Measurements from ENCODE around the gene ASPHD1. TPM values are rescaled to one million over a fixed set of nuclear protein-coding genes. Genes with fewer than 3 reads are reported as not detected.

ASPHD1 gene, protein sequence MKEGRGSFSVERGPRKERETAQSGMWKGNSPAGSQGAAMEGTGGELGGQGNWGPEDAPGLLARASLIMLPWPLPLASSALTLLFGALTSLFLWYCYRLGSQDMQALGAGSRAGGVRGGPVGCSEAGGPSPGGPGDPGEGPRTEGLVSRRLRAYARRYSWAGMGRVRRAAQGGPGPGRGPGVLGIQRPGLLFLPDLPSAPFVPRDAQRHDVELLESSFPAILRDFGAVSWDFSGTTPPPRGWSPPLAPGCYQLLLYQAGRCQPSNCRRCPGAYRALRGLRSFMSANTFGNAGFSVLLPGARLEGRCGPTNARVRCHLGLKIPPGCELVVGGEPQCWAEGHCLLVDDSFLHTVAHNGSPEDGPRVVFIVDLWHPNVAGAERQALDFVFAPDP
- 4.8 TPM for total RNA-seq

GRCh38 chr16:29900102-29900887 lies at the start of gene ASPHD1:
TSS of gene ASPHD1 (plus strand) at chr16:29900488. CDS start at chr16:29900972, 484 bp downstream.

DNA sequence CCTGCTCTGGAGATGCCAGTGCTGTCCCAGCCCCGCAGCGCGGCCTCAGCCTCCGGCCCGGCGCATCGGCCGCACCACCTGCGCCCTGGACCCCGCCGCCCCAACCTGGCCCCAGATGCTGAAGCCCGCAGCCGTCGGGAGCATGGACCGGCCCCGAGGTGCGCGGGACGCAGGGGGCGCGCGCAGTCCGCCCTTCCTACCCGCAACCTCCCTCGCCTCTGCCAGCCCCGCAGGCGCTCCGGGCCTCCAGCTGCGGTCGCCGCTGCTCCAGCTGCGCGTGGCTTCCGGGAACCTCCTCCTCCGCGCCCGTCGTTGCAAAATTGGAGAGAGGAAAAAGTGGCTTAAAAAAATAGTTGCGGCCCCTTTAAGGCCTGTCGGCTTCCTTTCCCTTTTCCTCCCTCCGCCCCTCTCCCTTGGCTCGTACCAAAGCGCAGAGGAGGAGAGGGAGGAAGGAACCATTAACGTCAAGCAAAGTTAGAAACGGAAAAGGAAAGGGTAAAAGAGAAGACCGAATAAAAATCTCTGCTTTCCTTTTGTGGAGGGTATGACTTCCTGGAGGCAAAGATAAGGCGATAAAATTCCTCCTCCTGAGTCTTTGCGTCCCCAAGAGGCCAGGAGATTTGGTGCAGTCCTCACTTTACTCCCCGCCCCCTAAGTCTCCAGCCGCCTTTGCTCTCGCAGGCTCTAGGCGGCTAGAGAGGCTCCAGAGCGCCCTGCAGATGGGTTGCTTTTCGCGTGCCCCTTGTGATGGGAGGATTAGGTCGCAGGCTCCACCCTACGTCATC lies 37.2 kb upstream of the ASPHD1 start, which contains the start of gene CDIPT:
CDIPT (minus strand) TSS at position 343 of the 785 bp plus-strand sequence. CDS start 369 bp downstream, outside the sequence.

GRCh38 chr16:29899516-29900101 lies 679 bp upstream of the ASPHD1 start, which contains the start of gene SEZ6L2:
TSS of gene SEZ6L2 (minus strand) at chr16:29899550. CDS start at chr16:29899019, 531 bp downstream.

DNA sequence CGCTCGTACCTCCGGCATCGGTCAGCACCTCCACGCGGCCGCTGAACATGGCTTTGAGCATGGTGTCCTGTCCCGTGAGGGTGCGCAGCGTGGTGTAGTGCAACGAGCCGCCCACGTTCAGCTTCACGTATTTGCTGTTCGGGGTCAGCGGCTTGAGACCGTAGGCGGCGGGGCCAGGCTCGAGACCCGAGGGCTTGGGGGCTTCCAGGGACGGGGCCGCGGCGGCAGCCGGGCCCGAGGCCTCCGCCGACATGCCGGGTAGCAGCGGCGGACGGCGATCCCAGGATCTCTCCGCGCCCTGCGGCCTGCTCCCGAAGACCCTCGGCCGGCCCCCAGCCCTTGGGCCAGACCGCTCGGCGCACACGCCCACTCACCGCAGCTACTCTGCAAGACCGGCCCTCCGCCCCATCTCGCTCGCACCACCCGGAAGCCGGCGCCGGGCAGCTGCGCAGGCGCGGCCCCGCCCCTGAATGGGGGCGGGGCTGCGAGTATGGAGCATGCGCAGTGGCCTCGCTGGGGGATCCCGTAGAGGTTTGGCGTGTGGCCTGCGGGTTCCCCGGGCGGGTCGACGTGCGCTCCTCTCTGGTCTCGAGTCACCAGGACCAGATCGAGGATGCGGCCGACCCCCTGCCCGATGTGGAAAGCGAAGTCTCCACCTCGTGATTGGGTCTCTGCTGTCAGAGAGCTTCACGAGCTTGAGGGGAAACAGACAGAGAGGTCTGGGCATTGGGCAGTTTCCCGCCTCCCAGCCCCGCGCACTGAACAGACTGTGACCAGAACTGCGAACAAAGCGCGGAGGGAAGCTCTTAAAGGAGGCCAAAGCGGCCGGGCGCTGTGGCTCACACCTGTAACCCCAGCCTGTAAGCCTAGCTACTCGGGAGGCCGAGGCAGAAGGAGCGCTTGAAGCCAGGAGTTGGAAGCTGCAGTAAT lies 25.8 kb downstream of the ASPHD1 start, which contains the start of gene KCTD13:
KCTD13 (minus strand) TSS at position 446 of the 930 bp plus-strand sequence; CDS start at position 253, 193 bp downstream.

Other genes with a start within 250 kb of the ASPHD1 start
- gene SPN, start 237.2 kb upstream of the ASPHD1 start, total RNA-seq: 1.3 TPM
- 21.7 TPM for gene QPRT, start 221.3 kb upstream of the ASPHD1 start, total RNA-seq
- 0.44 TPM for gene C16orf54, start 154.5 kb upstream of the ASPHD1 start, total RNA-seq
- gene ZG16, start 122.2 kb upstream of the ASPHD1 start, total RNA-seq: not detected
- gene KIF22, start 109.7 kb upstream of the ASPHD1 start, total RNA-seq: 42.3 TPM
- gene MAZ, start 94.0 kb upstream of the ASPHD1 start, total RNA-seq: 112 TPM
- 32.2 TPM for gene PRRT2, start 88.3 kb upstream of the ASPHD1 start, total RNA-seq
- gene PAGR1, start 84.3 kb upstream of the ASPHD1 start, total RNA-seq: 62.8 TPM
- gene MVP, start 80.0 kb upstream of the ASPHD1 start, total RNA-seq: 24.2 TPM
- 85.7 TPM for gene CDIPT, start 37.3 kb upstream of the ASPHD1 start, total RNA-seq
- 37.9 TPM for gene SEZ6L2, start 938 bp upstream of the ASPHD1 start, total RNA-seq
- gene KCTD13, start 25.7 kb downstream of the ASPHD1 start, total RNA-seq: 29.2 TPM
- gene TMEM219, start 61.6 kb downstream of the ASPHD1 start, total RNA-seq: 30.3 TPM
- gene TAOK2, start 73.4 kb downstream of the ASPHD1 start, total RNA-seq: 56.0 TPM
- 23.4 TPM for gene HIRIP3, start 95.1 kb downstream of the ASPHD1 start, total RNA-seq
- 72.5 TPM for gene INO80E, start 95.8 kb downstream of the ASPHD1 start, total RNA-seq
- 2.7 TPM for gene DOC2A, start 110.5 kb downstream of the ASPHD1 start, total RNA-seq
- gene C16orf92, start 122.7 kb downstream of the ASPHD1 start, total RNA-seq: not detected
- gene TLCD3B, start 130.8 kb downstream of the ASPHD1 start, total RNA-seq: 39.7 TPM
- gene ALDOA, start 165.3 kb downstream of the ASPHD1 start, total RNA-seq: 426 TPM
- gene PPP4C, start 175.5 kb downstream of the ASPHD1 start, total RNA-seq: 70.4 TPM
- gene TBX6, start 191.4 kb downstream of the ASPHD1 start, total RNA-seq: 0.66 TPM
- 45.2 TPM for gene YPEL3, start 195.7 kb downstream of the ASPHD1 start, total RNA-seq
- 2.1 TPM for gene GDPD3, start 213.0 kb downstream of the ASPHD1 start, total RNA-seq
- gene MAPK3, start 222.7 kb downstream of the ASPHD1 start, total RNA-seq: 31.3 TPM

Measured in camera-type eye (tissue), 1 donor.